Stimulated activated naive B cell treated with anti-CD40 and anti-IgM and Interleukin-4, amounts not matched to agents 10 μg/mL and 1 μg/mL and 100 μg/mL, for 72 hours (primary cell): ENCODE measurements around the gene SLC9B1.
"Not testable (repeated sequence)": the region's sequence is repeated elsewhere in the genome, so short reads cannot be mapped to it uniquely, and the experiment has no call there.

ENCODE experiments used
- ATAC-seq, 2 donors: fragments of 150-1000 bp; cut with Tn5 transposase; replicated peaks; 2 replicates each; pipeline ENCODE4 v1.10.0; 2021; ENCODE audit warnings: moderate library complexity in 1 of 2
- DNase-seq: peaks from one replicate; pipeline ENCODE4 v3.0.0; 2021
- H3K27ac Mint-ChIP-seq: one replicate; pipeline ENCODE4 v1.8.0; 2022; ENCODE audit warnings: mild to moderate bottlenecking, mixed read lengths
- H3K27me3 Mint-ChIP-seq, 2 donors: one replicate each; pipeline ENCODE4 v1.8.0; 2022; ENCODE audit warnings: mixed read lengths in 2 of 2
- H3K36me3 Mint-ChIP-seq, 2 donors: one replicate each; pipeline ENCODE4 v1.8.0; 2022; ENCODE audit warnings: mixed read lengths in 2 of 2, mild to moderate bottlenecking in 1 of 2
- H3K4me1 Mint-ChIP-seq, 2 donors: one replicate each; pipeline ENCODE4 v1.8.0; 2022; ENCODE audit warnings: mixed read lengths in 2 of 2, mild to moderate bottlenecking in 1 of 2
- H3K4me3 Mint-ChIP-seq, 2 donors: one replicate each; pipeline ENCODE4 v1.8.0; 2022; ENCODE audit warnings: mild to moderate bottlenecking in 2 of 2, mixed read lengths in 2 of 2, moderate library complexity in 1 of 2
- H3K9me3 Mint-ChIP-seq, 2 donors: one replicate each; pipeline ENCODE4 v1.8.0; 2022; ENCODE audit warnings: mixed read lengths in 2 of 2, mild to moderate bottlenecking in 1 of 2

SLC9B1 gene

DNA sequence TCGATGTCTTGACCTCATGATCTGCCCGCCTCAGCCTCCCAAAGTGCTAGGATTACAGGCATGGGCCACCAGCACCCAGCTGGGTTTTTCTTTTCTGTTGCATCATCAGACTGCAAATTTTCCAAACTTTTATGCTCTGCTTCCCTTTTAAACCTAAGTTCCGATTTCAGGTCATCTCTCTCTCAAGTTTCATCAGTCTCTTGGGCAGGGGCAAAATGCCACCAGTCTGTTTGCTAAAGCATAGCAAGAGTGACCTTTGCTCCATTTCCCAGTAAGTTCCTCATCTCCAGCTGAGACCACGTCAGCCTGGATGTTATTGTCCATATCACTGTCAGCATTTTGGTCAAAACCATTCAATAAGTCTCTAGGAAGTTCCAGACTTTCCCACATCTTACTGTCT is 141.2 kb downstream of the SLC9B1 start:
- not testable (repeated sequence) for H3K27ac Mint-ChIP-seq, H3K4me3 Mint-ChIP-seq, H3K27me3 Mint-ChIP-seq, H3K9me3 Mint-ChIP-seq, DNase-seq, ATAC-seq, H3K4me1 Mint-ChIP-seq
- H3K36me3 Mint-ChIP-seq, result peaks cover 38 to 54% of the 10 kb centered on the region in 2 donors

DNA sequence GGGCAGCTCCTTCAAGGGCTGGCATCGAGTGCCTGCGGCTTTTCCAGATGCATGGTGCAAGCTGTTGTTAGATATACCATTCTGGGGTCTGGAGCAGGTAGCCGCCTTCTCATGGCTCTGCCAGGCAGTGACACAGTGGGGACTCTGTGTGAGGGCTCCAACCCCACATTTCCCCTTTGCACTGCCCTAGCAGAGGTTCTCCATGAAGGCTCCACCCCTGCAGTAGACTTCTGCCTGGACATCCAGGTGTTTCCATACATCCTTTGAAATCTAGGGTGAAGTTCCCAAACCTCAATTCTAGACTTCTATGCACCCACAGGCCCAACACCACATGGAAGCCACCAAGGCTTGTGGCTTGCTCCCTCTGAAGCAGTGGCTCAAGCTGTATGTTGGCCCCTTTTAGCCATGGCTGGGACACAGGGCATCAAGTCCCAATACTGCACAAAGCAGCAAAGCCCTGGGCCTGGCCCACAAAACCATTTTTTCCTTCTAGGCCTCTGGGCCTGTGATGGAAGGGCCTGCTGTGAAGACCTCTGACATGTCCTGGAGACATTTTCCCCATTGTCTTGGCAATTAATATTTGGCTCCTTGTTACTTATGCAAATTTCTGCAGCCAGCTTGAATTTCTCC is 141.9 kb downstream of the SLC9B1 start:
- H3K9me3 Mint-ChIP-seq, H3K27me3 Mint-ChIP-seq, H3K4me3 Mint-ChIP-seq, H3K27ac Mint-ChIP-seq, ATAC-seq, DNase-seq: not testable (repeated sequence)
- Mint-ChIP-seq H3K4me1 (peaks cover 8 to 17% of the 10 kb centered on the region in 2 donors), H3K36me3 (peaks cover 44 to 57% of the 10 kb centered on the region in 2 donors)

DNA sequence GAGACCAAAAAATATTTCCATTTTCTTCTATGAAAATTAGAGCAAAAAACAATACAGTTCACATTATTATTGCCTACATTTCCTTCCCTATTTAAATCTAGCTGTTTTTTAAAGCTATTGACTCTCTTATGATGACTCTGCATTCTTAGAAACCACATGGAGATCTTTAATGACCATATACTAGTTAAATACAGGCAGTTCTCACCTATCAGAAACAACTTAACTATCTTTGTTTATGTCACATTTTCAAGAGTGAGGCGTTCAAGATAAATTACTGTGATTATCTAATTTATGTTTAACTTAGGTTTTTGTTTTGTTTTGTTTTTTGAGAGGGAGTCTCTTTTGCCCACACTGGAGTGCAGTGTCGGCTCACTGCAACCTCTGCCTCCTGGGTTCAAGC is 147.7 kb downstream of the SLC9B1 start:
- Mint-ChIP-seq H3K9me3 (peaks cover 0 to 3% of the 10 kb centered on the region in 2 donors), H3K36me3 (peaks cover 32 to 37% of the 10 kb centered on the region in 2 donors), H3K4me3 (no peak overlapping the region), H3K27me3 (no peaks in the 10 kb centered on the region), H3K27ac (peak overlapping the region; percentile 44), H3K4me1 (peaks cover 11 to 41% of the 10 kb centered on the region in 2 donors)
- DNase-seq (no peak), ATAC-seq (no peak)

- Mint-ChIP-seq H3K9me3 (peaks cover 0 to 3% of the 10 kb centered on the region in 2 donors), H3K27me3 (no peaks in the 10 kb centered on the region), H3K4me3 (peak overlapping the region; percentile 96 to 97), H3K27ac (peak overlapping the region; percentile 99), H3K4me1 (peaks cover 15 to 48% of the 10 kb centered on the region in 2 donors), H3K36me3 (peaks cover 23 to 25% of the 10 kb centered on the region in 2 donors)
- ATAC-seq (peak; percentile 36 to 38), DNase-seq (no peak)
Observed at GRCh38 chr4:102869569-102870197, 149.8 kb downstream of the SLC9B1 start.

DNA sequence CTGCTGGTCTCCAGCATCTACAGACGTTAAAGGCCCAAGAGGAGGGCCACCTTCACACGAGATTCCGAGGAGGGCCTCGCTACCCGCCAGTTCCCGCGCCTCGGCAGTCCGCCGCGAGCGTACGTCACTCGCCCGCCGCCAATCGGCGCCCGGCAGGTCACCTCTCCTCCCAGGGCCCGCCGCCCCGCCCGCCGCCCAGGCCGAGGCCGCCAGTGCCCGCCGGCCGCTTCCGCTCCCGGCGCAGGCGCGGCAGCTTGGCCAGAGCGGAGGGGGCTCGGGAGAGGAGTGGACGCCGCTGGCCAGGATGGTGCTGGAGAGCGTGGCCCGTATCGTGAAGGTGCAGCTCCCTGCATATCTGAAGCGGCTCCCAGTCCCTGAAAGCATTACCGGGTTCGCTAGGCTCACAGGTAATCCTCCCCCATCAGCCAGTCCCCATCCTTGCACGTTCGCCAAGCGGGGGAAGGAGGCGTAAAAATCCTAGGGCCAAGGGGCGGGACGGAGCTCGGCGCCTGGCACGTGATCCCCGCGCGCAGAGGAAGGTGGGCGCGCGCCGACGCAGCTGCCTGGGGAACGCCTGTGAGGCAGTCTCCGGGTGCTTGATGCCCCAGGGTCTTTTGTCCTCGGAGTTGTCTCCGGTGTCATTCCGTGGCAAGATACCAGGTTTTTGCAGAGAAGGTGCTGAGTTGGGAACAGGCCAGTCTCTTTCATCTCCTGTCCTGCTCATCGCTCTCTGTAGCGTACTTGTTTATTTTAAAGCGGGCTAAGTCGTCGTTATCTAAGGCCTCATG is 150.5 kb downstream of the SLC9B1 start, which contains the start of gene CISD2:
Gene CISD2, plus strand, starts transcription at position 212 of the 788 bp plus-strand sequence. Its CDS starts 93 bp downstream, at position 305.
- Mint-ChIP-seq H3K9me3 (peaks cover 0 to 3% of the 10 kb centered on the region in 2 donors), H3K4me1 (peaks cover 13 to 45% of the 10 kb centered on the region in 2 donors), H3K36me3 (peaks cover 20 to 22% of the 10 kb centered on the region in 2 donors), H3K27me3 (no peaks in the 10 kb centered on the region), H3K27ac (peak within 1 kb of the TSS; percentile 99), H3K4me3 (peak within 1 kb of the TSS; percentile 96 to 97)
- ATAC-seq (peak; percentile 89 to 91), DNase-seq (peak; percentile 91)

GRCh38 chr4:102868153-102868780 is 151.2 kb downstream of the SLC9B1 start:
- H3K27ac Mint-ChIP-seq, result peak overlapping the region; percentile 99
- H3K9me3 Mint-ChIP-seq, result peaks cover 0 to 3% of the 10 kb centered on the region in 2 donors
- peaks cover 18 to 19% of the 10 kb centered on the region in 2 donors for H3K36me3 Mint-ChIP-seq
- H3K27me3 Mint-ChIP-seq, result no peaks in the 10 kb centered on the region
- peak; percentile 55 to 59 for ATAC-seq
- peak overlapping the region; percentile 96 to 97 for H3K4me3 Mint-ChIP-seq
- peaks cover 11 to 38% of the 10 kb centered on the region in 2 donors for H3K4me1 Mint-ChIP-seq
- DNase-seq, result peak; percentile 18

- Mint-ChIP-seq H3K27ac (peak overlapping the region; percentile 99), H3K9me3 (no peaks in the 10 kb centered on the region), H3K36me3 (peaks cover 13 to 14% of the 10 kb centered on the region in 2 donors), H3K27me3 (no peaks in the 10 kb centered on the region), H3K4me1 (peaks cover 6 to 32% of the 10 kb centered on the region in 2 donors), H3K4me3 (peak overlapping the region; percentile 96 to 97)
- DNase-seq (no peak), ATAC-seq (no peak)
Observed at GRCh38 chr4:102867278-102868152, 152.0 kb downstream of the SLC9B1 start.

DNA sequence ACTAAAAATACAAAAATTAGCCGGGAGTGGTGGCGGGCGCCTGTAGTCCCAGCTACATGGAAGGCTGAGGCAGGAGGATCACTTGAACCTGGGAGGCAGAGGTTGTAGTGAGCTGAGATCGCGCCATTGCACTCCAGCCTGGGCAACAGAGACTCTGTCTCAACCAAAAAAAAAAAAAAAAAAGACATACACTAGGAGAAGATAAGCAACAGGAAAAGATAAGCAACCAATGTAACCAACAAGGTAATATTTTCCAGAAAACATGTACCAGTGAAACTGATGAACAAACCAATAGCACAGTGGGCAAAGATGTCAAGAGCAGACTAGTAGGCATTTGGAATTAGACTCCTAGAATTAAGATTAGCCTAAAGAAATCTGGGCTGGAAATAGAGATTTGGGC is 154.2 kb downstream of the SLC9B1 start:
- not testable (repeated sequence) for H3K9me3 Mint-ChIP-seq, H3K4me3 Mint-ChIP-seq, H3K27ac Mint-ChIP-seq, ATAC-seq, H3K27me3 Mint-ChIP-seq, DNase-seq
- Mint-ChIP-seq H3K4me1 (peaks cover 8 to 31% of the 10 kb centered on the region in 2 donors), H3K36me3 (peaks cover 16 to 21% of the 10 kb centered on the region in 2 donors)

DNA sequence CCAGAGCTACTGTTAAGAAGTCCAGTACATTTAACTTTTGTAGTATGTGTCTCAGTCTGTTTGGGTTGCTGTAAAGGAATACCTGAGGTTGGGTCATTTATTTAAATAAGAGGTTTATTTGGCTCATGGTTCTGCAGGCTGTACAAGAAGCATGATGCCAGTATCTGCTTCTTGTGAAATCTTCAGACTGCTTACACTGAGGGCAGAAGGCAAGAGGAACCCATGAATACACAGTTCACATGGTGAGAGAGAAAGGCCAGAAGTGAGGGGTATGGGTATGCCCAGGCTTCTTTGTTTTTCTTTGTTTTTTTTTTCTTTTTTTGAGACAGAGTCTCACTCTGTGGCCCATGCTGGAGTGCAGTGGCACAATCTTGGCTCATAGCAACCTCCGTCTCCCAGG is 156.8 kb downstream of the SLC9B1 start:
- Mint-ChIP-seq H3K36me3 (peaks cover 20 to 35% of the 10 kb centered on the region in 2 donors), H3K9me3 (peaks cover 11 to 15% of the 10 kb centered on the region in 2 donors), H3K27ac (no peak overlapping the region), H3K4me1 (peaks cover 8 to 29% of the 10 kb centered on the region in 2 donors), H3K4me3 (no peak overlapping the region), H3K27me3 (no peaks in the 10 kb centered on the region)
- ATAC-seq (no peak), DNase-seq (no peak)

- ATAC-seq (no peak), DNase-seq (no peak)
- Mint-ChIP-seq H3K4me1 (peaks cover 8 to 24% of the 10 kb centered on the region in 2 donors), H3K36me3 (peaks cover 20 to 35% of the 10 kb centered on the region in 2 donors), H3K27me3 (no peaks in the 10 kb centered on the region), H3K9me3 (peaks cover 11 to 15% of the 10 kb centered on the region in 2 donors), H3K27ac (peak overlapping the region; percentile 20), H3K4me3 (no peak overlapping the region)
Observed at GRCh38 chr4:102862016-102862415, 157.5 kb downstream of the SLC9B1 start.

GRCh38 chr4:102860611-102861324 is 158.7 kb downstream of the SLC9B1 start:
- Mint-ChIP-seq H3K4me1 (peaks cover 6 to 23% of the 10 kb centered on the region in 2 donors), H3K4me3 (no peak overlapping the region), H3K36me3 (peaks cover 22 to 35% of the 10 kb centered on the region in 2 donors), H3K9me3 (peaks cover 11 to 15% of the 10 kb centered on the region in 2 donors), H3K27ac (no peak overlapping the region), H3K27me3 (no peaks in the 10 kb centered on the region)
- DNase-seq, result no peak
- ATAC-seq, result no peak

- H3K36me3 Mint-ChIP-seq, result peaks cover 12 to 26% of the 10 kb centered on the region in 2 donors
- peaks cover 4 to 16% of the 10 kb centered on the region in 2 donors for H3K4me1 Mint-ChIP-seq
- peak; percentile 55 to 63 for ATAC-seq
- peaks cover 11 to 15% of the 10 kb centered on the region in 2 donors for H3K9me3 Mint-ChIP-seq
- no peak for DNase-seq
- H3K4me3 Mint-ChIP-seq, result no peak overlapping the region
- H3K27me3 Mint-ChIP-seq, result no peaks in the 10 kb centered on the region
- peak overlapping the region; percentile 56 for H3K27ac Mint-ChIP-seq
Observed at GRCh38 chr4:102858828-102859464, 160.6 kb downstream of the SLC9B1 start.
